Neural progenitor cell (in vitro differentiated cells): ENCODE data around the gene CEP135.

Experiments used
- CTCF ChIP-seq: fragments of 200-600 bp; sonication (generic); IDR thresholded peaks from 2 replicates; pipeline ENCODE4 v1.5.1; 2017; ENCODE audit warnings: antibody characterized with exemption, mild to moderate bottlenecking
- EZH2 ChIP-seq: fragments of 200-600 bp; sonication (generic); IDR thresholded peaks from 2 replicates; pipeline ENCODE4 v1.6.1; 2017; ENCODE audit warnings: antibody characterized with exemption, mild to moderate bottlenecking, moderate library complexity

GRCh38 chr4:56051029-56051709, 102.4 kb downstream of the CEP135 start:
- TF ChIP-seq CTCF (no peak), EZH2 (no peak)
